PC-3 (cell line): ENCODE data around the gene GTPBP6.

Experiments
- EZH2 ChIP-seq: fragments of 300-600 bp; sonication (generic); IDR thresholded peaks from one replicate; pipeline ENCODE4 v1.6.1; 2017; ENCODE audit warnings: antibody characterized with exemption, mild to moderate bottlenecking, low read length; ENCODE audit not compliant: unreplicated experiment
- TF ChIP-seq, protein P1 (sequence below): fragments of 300-600 bp; sonication (generic); conservative IDR thresholded peaks from 2 replicates; pipeline ENCODE4 v1.5.1; 2017; ENCODE audit warnings: antibody characterized with exemption, low read depth, mild to moderate bottlenecking, low read length

DNA sequence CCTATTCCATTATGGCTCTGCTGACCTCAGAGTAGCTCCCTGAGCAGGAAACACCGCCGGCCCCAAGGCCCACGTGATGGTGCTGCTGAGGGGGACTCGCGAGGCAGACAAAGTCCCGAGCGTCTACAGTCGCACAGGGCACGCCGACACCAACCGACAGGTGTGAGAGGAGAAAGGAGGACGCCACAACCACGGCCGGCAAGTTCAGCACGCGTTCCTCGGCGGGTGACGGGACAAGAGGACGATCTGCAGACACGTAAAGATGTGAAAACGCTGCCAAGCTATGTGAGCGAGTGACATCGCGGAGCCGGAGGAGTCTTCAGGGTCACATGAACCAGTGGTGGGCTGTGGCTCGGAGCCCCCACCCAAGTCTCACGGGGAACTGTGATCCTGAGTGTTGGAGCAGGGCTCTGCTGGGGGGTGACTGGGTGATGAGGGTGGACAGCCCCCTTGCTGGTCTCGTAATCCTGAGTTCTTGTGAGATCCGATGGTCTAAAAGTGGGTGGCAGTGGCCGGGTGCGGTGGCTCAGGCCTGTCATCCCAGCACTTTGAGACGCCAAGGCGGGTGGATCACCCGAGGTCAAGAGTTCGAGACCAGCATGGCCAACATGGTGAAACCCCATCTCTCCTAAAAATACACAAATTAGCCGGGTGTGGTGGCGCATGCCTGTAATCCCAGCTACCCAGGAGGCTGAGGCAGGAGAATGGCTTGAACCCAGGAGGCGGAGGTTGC is 34.2 kb upstream of the GTPBP6 start:
- TF ChIP-seq, protein P1, sequence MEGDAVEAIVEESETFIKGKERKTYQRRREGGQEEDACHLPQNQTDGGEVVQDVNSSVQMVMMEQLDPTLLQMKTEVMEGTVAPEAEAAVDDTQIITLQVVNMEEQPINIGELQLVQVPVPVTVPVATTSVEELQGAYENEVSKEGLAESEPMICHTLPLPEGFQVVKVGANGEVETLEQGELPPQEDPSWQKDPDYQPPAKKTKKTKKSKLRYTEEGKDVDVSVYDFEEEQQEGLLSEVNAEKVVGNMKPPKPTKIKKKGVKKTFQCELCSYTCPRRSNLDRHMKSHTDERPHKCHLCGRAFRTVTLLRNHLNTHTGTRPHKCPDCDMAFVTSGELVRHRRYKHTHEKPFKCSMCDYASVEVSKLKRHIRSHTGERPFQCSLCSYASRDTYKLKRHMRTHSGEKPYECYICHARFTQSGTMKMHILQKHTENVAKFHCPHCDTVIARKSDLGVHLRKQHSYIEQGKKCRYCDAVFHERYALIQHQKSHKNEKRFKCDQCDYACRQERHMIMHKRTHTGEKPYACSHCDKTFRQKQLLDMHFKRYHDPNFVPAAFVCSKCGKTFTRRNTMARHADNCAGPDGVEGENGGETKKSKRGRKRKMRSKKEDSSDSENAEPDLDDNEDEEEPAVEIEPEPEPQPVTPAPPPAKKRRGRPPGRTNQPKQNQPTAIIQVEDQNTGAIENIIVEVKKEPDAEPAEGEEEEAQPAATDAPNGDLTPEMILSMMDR: no peak
- TF ChIP-seq EZH2: no peak
